Keratinocyte (primary cell): ENCODE data around the gene DENND2A.

ENCODE experiments used
- CTCF ChIP-seq, 3 experiments: IDR thresholded peaks in 1 of 3; conservative IDR thresholded peaks in 1 of 3; optimal IDR thresholded peaks in 1 of 3; 2 replicates in 2 of 3; 3 replicates in 1 of 3; pipeline versions ENCODE3 to v1.5.1; 2011; ENCODE audit warnings: low read length in 3 of 3, mild to moderate bottlenecking in 3 of 3, moderate library complexity in 2 of 3, control low read depth in 1 of 3, inconsistent platforms in 1 of 3; ENCODE audit not compliant: insufficient read depth in 2 of 3; ENCODE audit errors: extremely low read depth in 1 of 3
- EZH2 ChIP-seq: IDR thresholded peaks from one replicate; pipeline ENCODE4 v1.6.1; 2012; ENCODE audit warnings: inconsistent platforms, mild to moderate bottlenecking, low read length, moderate library complexity

- TF ChIP-seq EZH2 (no peak), CTCF (optimal IDR thresholded peaks at IDR 0.05 in 1 of 3, IDR thresholded peaks at IDR 0.05 in 1 of 3, conservative IDR thresholded peaks at IDR 0.05 in 1 of 3; ENCODE audit: extremely low read depth in 1 of 3, insufficient read depth in 2 of 3, low read length in 3 of 3) (no peak)
Observed at GRCh38 chr7:140525743-140526142, 114.9 kb downstream of the DENND2A start.
